HG02970 (cell line): ENCODE data around the gene TMEM132E.

Experiments used
- ATAC-seq: cut with Tn5 transposase; IDR thresholded peaks from one replicate; pipeline ENCODE4 v1.9.1; 2021; ENCODE audit warnings: mild to moderate bottlenecking, moderate library complexity, moderate number of reproducible peaks; ENCODE audit not compliant: unreplicated experiment, low FRiP score

Gene TMEM132E

GRCh38 chr17:34598161-34598776, 18.9 kb downstream of the TMEM132E start:
- no peak for ATAC-seq

GRCh38 chr17:34601416-34601815, 22.0 kb downstream of the TMEM132E start:
- ATAC-seq, result no peak

GRCh38 chr17:34603974-34604373, 24.6 kb downstream of the TMEM132E start:
- no peak for ATAC-seq

- ATAC-seq, result no peak
These were observed 27.4 kb downstream of the TMEM132E start for GRCh38 chr17:34606763-34607162.

GRCh38 chr17:34607917-34608316, 28.5 kb downstream of the TMEM132E start:
- no peak for ATAC-seq

GRCh38 chr17:34609210-34609609, 29.8 kb downstream of the TMEM132E start:
- ATAC-seq, result no peak

GRCh38 chr17:34610039-34610438, 30.7 kb downstream of the TMEM132E start:
- no peak for ATAC-seq

- no peak for ATAC-seq
These were observed 31.1 kb downstream of the TMEM132E start for GRCh38 chr17:34610506-34610905.

- ATAC-seq, result no peak
These were observed 34.0 kb downstream of the TMEM132E start for GRCh38 chr17:34613064-34614019.

- ATAC-seq, result no peak
These were observed 35.3 kb downstream of the TMEM132E start for GRCh38 chr17:34614698-34615097.

- no peak for ATAC-seq
These were observed 35.9 kb downstream of the TMEM132E start for GRCh38 chr17:34615326-34615725.

GRCh38 chr17:34616148-34616547, 36.8 kb downstream of the TMEM132E start:
- no peak for ATAC-seq

- ATAC-seq, result no peak
These were observed 38.0 kb downstream of the TMEM132E start for GRCh38 chr17:34617398-34617797.

GRCh38 chr17:34619687-34620217, 40.4 kb downstream of the TMEM132E start:
- ATAC-seq, result no peak

GRCh38 chr17:34620458-34620857, 41.1 kb downstream of the TMEM132E start:
- ATAC-seq, result no peak

- no peak for ATAC-seq
These were observed 43.7 kb downstream of the TMEM132E start for GRCh38 chr17:34622862-34623623.

GRCh38 chr17:34623856-34624766, 44.7 kb downstream of the TMEM132E start:
- ATAC-seq, result no peak

- ATAC-seq, result no peak
These were observed 45.5 kb downstream of the TMEM132E start for GRCh38 chr17:34624767-34625383.

- ATAC-seq, result no peak
These were observed 46.8 kb downstream of the TMEM132E start for GRCh38 chr17:34626121-34626681.
